NCI-H2196 treated with DMSO at 0.1 percent for 48 hours (cell line): ENCODE measurements around the gene MAPK12.
"Not testable (repeated sequence)": the region's sequence is repeated elsewhere in the genome, so short reads cannot be mapped to it uniquely, and the experiment has no call there.

Experiments
- DNase-seq: peaks from one replicate; lab custom pipeline; 2025; ENCODE audit not compliant: unreplicated experiment; lab: John Stamatoyannopoulos, UW

The MAPK12 gene

DNA sequence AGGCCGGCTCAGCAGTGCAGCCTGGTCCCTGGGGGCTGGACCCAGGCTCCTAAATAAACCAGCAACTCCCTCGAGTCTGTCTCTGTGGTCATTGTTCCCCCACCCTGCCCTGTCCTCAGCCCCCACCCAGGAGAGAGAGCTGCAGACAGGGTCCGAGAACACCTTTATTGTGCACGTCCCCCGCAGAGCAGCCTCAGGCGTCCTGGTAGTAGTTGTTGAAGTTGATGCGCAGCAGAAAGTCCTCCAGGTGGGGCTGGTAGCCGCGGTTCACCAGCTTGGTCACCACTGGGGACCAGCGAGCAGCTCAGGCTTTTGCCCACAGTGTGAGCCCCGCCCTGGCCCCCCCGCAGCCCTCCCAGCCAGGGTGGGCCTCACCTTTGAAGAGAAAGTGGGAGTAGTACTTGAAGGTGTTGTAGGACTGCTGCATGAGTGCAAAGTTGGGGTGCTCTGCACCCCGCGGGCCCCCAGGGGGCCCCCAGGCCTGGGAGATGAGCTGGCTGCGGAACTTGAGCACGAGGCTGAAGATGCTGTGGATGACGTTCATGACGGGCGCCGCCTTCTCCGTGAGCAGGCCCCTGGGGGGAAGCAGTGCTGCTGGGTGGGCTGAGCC is 43.8 kb downstream of the MAPK12 start:
- DNase-seq: no peak

DNA sequence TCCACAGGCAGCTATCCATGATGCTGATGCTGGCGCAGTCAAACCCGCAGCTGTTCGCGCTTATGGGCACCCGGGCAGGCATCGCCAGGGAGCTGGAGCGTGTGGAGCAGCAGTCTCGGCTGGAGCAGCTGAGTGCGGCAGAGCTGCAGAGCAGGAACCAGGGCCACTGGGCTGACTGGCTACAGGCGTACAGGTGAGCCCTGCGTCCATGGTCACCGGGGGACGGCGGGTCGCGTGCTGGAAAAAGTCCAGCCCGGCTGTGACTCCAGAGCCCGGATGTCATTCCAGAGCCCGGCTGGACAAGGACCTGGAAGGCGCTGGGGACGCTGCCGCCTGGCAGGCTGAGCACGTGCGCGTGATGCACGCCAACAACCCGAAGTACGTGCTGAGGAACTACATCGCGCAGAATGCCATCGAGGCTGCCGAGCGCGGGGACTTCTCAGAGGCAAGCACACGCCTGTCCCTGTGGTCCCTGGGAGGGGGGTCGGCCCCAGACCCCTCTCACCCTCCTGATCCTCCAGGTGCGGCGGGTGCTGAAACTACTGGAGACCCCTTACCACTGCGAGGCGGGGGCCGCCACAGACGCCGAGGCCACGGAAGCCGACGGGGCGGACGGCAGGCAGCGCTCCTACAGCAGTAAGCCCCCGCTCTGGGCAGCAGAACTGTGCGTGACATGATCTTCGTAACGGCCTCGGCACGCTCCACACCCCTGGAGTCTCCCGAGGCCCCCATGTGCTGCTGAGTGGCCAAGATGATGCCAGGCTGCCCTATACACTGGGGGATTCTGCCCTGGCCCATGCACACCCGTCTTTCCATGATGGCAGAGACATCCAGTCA is 44.6 kb downstream of the MAPK12 start:
- DNase-seq: no peak

DNA sequence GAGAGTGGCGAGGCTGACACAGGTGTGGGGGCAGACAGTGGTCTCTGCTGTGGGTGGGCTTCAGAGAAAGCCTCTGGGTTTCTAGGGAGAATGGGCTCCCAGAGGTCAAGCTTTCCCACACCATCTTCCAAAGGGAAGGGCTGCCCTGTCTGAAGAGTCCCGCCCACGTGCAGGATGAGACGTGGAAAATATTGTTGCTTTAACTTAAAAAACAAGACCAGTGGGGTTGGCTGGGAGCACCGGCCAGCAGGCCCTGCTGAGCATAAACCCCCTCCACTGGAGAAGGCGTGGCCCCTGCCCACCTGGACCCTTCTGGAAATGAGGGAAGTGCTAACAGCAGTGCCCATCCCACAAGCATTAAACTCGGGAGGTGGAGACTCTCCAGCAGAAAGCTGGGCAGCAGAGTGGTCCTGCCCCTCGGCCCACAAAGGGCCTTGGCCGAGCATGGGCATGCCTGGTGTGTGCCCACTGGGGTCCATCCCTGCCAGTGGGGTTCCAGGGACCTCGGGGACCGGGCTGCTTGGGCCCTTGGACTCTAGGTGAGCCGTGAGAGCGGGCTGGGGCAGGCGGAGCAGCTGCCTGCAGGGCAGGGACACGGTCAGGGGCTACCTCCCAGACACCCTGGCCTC is 45.3 kb downstream of the MAPK12 start:
- DNase-seq: no peak

DNA sequence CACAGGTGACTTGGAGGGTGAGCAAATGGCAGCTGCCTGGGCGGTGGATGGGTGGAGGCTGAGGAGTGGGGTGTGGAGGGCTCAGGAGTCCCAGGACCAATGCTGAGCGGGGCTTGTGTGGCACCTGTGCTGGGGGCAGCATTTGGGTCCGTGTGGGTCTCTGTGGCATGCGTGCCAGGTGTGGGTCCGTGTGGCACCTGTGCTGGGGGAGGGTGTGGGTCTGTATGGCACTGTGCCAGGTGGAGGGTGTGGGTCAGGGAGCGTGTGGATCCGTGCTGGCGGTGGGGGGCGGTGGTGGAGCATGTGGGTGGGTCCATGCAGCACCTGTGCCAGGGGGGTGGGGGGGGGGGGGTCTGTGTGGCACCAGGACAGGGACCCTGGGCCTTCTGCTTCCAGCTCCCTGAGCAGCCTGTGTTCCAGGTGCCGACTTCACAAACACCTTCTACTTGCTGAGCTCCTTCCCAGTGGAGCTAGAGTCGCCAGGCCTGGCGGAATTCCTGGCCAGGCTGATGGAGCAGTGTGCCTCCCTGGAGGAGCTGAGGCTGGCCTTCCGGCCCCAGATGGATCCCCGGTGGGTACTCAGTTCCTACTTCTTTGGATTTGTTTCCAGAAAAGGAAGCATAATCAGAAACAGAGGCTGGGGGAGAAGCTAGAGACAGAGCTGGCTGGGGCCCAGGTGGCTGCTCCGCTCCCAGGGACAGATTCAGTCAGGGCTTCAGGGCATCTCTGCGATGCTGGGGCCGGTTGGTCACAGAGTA is 46.0 kb downstream of the MAPK12 start:
- no peak for DNase-seq

DNA sequence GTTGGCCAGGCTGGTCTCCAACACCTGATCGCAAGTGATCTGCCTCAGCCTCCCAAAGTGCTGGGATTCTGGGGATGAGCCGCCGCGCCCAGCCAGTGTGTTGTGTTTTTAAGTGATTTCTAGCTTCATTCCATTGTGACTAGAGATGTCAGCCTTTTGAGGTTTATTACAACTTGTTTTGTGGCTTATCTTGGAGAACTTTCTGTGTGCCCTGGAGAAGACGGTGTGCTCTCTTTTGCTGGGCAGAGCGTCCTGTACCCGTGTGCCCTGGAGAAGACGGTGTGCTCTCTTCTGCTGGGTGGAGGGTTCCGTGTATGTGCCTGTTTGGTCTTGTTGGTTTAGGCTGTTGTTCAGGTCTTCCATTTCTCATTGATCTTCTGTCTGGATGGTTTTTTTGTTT is 48.2 kb downstream of the MAPK12 start:
- DNase-seq: no peak

DNA sequence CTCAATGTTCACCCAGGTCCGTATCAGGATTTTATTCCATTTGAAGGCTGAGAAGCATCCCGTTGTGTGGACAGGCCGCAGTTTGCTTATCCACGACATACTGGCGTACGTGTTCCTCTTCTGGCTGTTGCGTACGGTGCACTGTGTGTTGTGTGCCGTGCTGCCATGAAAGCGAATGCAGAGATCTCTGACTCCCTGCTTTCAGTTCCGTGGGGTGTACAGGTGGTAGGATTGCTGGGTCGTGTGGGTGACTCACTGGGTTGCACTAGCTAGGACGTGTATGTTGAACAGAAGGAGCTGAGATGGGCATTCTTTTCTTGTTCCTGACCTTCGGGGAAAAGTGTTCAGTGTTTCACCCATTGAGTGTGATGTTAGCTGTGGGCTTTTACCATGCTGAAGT is 50.3 kb downstream of the MAPK12 start:
- no peak for DNase-seq

DNA sequence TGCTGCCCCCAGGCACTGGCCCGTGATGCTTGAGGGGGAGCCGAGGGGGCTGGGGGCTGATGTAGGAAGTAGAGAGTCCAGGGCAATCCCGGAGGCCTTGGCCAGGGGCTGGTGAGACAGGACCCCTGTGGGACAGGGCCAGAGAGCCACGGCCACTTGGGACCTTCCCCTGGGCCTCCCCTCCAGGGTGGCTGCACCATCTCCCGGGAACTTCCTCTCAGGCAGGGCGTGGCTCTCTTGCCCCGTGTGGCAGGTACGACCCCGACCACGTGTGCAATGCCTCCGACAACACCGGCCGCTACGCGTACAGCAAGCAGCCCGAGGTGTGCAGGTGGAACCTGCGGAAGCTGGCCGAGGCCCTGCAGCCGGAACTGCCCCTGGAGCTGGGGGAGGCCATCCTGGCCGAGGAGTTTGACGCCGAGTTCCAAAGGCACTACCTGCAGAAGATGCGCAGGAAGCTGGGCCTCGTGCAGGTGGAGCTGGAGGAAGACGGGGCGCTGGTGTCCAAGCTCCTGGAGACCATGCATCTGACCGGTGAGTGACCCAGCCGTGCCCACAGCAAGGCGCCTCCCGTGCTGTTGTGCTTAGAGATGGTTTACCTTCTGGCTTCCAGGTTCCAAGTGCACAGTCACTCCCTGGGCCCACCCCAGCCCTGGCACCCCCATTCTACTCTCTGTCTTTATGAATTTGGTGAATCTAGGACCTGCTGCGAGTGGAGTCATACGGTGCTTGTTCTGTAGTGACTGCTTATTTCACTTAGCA is 50.9 kb downstream of the MAPK12 start:
- DNase-seq: no peak

DNA sequence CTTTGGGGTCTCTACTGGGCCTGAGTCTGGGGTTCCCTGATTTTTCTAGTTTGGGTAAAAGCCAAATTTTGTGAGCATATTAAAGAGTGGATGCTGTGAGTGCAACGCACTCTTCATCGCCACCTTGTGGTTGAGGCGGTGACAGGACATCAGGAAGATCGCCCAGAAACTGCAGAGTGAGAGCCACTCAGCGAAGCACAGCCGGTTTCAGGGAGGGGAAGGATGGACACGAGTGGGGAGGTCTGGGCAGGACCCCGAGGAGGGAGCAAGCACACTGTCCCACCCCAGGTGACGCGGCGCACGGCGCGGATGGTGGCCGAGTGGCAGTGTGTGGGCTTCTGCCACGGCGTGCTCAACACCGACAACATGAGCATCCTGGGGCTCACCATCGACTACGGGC is 51.6 kb downstream of the MAPK12 start:
- no peak for DNase-seq

DNA sequence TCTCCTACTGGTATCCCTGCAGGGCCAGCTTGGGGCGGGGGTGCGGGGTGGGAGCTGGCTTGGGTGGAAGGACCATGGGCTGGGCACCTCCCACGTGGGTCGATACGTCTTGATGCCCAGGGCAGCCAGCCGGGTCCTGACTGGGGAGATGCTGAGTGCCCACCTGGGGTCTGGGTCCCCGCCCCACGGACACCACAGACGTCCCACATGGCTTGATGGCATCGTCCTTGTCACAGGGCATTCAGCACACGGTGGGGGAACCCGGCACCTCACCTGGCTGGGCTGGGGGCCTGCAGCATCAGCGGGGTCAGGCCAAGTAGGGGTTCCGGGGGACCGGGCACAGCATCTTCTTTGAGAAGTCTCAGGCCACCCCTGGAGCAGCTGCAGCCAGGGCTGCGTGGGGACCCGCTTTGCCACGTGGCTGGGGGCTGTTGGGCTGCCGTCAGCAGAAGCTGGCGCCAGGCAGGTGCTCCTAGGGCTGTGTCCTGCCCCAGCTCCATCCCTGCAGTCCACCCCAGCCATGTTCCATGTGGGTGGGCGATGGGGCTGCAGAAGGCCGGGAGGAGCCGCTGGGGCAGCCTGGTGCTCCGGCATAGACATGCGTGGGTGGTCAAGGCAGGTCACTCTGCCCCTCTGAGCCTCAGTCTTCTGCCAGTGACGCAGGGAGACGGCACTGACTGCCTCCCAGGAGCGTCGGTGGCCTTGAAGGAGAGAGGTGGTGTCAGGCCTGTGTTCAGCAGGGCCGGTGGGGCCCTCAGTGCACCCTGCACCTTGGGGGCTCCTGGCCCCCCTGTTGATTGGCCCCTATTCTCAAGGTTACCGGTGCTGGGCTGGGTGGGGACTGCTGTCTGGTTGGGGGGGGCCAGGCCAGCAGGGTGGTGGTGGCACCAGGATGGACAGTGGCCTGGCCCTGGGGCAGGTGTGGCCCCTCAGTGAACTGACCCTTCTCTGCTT is 52.3 kb downstream of the MAPK12 start:
- no peak for DNase-seq

DNA sequence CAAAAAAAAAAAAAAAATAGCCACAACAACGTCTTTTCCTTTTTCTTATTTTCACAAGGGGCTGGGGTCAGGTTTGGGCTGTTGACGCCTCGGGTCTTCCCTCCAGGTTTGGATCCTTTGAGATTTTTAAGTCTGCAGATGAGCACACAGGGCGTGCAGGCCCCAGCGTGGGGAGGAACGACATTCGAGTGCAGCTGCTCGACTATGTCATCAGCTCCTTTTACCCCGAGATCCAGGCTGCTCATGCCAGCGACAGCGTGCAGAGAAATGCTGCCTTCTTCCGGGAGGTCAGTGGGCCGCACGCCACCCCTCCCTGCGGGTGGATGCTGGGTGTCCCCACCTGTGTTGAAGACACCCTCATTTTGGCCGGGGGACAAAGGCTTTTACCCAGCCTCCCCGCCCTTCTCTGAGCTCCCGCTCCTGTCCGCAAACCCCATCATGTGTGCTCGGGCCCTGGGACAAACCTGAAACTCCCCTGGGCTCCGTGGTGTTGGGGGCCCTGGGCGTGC is 53.0 kb downstream of the MAPK12 start:
- no peak for DNase-seq

DNA sequence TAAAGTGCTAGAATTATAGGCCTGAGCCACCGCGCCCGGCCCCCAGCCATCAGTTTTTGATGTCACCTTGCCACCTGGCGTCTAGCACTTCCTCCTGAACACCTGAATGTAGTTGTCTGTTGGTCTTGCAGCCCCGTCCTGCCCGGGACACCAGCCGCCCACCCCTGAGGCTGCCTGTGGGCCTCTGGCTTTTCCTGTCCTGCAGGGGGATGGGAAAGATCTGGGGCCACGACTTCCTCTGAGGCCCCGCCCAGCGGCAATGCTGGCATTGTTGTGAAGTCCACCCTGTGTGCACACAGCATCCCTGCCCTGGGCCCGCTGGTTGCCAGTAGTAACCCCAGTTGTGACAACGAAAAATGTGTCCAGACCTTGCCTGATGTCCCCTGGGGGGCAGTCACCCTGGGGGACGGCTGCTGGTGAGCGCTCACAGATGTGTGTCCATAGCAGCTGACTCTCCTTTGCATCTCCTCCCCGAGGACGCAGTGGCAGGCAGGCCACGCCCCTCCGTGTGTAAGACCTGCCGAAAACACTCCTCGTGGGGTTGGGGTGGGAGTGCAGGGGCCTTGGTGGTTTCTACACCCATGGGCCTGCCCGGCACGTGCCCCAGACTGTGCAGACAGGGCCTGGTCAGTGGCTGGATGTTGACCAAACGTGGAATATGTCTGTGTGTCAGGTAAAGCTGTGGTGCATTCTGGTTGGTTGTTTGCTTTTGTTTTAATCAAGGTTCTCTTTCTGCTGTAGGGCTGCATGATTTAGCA is 53.9 kb downstream of the MAPK12 start:
- no peak for DNase-seq

DNA sequence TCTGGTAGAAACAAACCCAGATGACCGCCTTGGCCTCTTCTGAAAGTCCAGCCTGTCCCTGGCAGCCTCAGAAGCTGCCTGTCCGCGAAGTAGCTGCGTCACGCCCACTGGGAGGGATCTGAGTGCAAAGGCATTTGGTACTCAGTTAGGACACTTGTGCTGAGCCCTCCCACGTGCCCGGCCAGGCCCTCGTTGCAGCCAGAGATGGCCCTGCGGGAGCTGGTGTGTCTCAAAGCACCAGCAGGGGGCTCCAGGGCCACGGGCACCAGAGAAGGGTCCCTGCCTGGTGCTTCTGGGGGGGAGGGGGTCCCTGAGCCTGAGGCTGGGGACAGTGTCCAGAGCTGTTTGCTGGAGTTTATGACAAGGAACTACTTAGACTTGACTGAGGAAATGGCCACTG is 54.9 kb downstream of the MAPK12 start:
- DNase-seq: no peak

DNA sequence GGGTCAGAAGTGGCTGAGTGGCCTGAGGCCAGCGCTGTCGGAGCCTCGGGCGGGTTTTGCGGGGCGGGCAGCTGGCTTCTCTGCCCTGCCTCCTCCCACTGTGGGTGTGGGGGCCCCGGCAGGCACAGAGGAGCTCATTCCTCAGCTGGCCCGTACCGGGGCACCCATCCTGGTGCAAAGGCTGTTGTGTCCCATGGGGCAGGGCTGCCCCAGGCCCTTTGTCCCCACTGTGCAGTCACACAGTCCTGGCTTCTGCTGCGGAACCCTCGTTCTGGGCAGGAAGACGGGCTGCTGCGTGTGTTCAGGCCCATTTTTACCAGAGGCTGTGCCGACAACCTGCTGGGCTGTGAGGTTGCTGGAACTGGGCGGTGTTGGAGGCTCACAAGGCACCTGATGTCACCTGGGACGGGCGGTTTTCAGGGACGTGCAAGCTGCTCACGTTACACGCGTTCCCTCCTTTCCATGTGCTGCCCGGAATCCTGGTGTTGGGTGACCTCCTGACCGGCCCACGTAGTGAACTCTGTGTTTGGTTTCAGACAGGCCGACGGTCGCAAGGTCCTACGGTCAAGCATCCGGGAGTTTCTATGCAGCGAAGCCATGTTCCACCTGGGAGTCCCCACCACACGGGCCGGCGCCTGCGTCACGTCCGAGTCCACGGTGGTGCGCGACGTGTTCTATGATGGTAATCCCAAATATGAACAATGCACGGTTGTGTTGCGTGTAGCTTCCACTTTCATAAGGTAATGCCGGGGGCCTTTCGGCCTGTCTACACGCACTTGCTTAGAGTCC is 55.5 kb downstream of the MAPK12 start:
- DNase-seq: no peak

DNA sequence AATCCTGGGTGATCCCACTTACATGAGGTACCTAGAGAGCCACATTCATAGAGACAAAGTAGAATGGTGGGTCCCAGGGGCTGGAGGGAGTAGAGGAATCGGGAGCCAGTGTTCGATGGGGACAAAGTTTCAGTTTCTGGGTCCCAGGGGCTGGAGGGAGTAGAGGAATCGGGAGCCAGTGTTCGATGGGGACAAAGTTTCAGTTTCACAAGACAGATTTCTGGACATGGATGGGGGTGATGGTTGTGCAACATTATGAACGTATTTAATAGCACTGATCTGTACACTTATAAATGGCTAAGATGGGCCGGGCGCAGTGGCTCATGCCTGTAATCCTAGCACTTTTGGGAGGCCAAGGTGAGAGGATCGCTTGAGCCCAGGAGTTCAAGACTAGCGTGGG is 56.5 kb downstream of the MAPK12 start:
- DNase-seq: not testable (repeated sequence)

DNA sequence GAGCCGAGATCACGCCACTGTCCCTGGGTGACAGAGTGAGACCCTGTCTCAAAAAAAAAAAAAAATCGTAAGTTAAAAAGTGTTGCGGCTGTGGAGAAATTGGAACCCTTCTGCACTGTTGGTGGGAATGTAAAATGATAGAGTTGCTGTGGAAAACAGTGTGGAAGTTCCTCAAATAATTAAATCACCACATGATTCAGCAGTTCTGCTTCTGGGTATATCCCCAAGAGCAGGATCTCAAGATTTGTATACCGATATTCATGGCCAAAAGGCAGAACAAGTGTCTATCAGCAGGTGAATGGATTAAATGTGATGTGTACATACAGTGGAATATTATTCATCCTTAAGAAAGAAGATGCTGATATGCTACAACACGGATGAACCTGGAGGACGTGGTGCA is 56.9 kb downstream of the MAPK12 start:
- no peak for DNase-seq

DNA sequence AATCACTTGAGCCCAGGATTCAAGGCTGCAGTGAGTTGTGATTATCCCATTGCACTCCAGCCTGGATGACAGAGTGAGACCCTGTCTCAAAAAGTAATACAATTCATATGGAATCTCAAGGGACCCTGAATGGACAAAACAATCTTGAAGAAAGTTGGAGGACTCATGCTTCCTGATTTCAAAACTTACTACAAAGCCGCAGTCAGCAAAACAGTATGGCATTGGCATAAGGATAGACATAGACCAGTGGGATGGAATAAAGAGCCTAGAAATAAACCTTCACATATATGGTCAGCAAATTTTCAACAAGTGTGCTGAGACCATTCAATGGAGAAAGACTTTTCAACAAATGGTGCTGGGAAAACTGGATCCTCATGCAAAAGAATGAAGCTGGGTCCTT is 58.2 kb downstream of the MAPK12 start:
- DNase-seq: no peak
